Upper lobe of left lung (tissue), 6 donors: ENCODE measurements around the gene C6orf132. TPM values are rescaled to one million over a fixed set of nuclear protein-coding genes. Genes with fewer than 3 reads are reported as not detected.
A peak's percentile ranks its signal among the peaks of the same experiment; 100 is the strongest.

ENCODE experiments used
- ATAC-seq, 2 donors: fragments of 200-7000 bp; cut with Tn5 transposase; one replicate each; pipeline ENCODE4 v1.9.1; 2022; ENCODE audit warnings: mild to moderate bottlenecking in 2 of 2, moderate library complexity in 2 of 2; ENCODE audit not compliant: low FRiP score in 2 of 2
- DNase-seq, 2 donors: peaks; one replicate each; pipeline ENCODE4 v3.0.0-alpha.2; 2019 to 2020
- H3K27ac ChIP-seq, 4 donors: fragments of 200-600 bp; sonication (generic); one replicate each; pipeline ENCODE4 v1.5.1; 2016 to 2019
- H3K27me3 ChIP-seq, 4 donors: fragments of 200-600 bp; sonication (generic); one replicate each; pipeline ENCODE4 v1.5.1; 2017 to 2019
- H3K36me3 ChIP-seq, 4 donors: fragments of 200-600 bp; sonication (generic); one replicate each; pipeline ENCODE4 v1.5.1; 2016 to 2019
- H3K4me1 ChIP-seq, 4 donors: fragments of 200-600 bp; sonication (generic); one replicate each; pipeline ENCODE4 v1.5.1; 2018 to 2019
- H3K4me3 ChIP-seq, 4 donors: fragments of 200-600 bp; sonication (generic); one replicate each; pipeline ENCODE4 v1.5.1; 2017 to 2019; ENCODE audit warnings: mild to moderate bottlenecking in 2 of 4, moderate library complexity in 1 of 4
- H3K9me3 ChIP-seq, 4 donors: fragments of 200-600 bp; sonication (generic); one replicate each; pipeline ENCODE4 v1.5.1; 2018 to 2019
- CTCF ChIP-seq, 6 experiments: fragments of 450-650 bp in 4 of 6; fragments of 200-600 bp in 2 of 6; sonication (generic) in 2 of 6; IDR thresholded peaks; one replicate each; pipeline ENCODE4 v1.5.1; 2016 to 2019; ENCODE audit warnings: antibody characterized with exemption in 6 of 6
- EP300 ChIP-seq, 4 donors: sonication (generic); formaldehyde crosslinking; IDR thresholded peaks; one replicate each; pipeline ENCODE4 v1.5.1; 2017; ENCODE audit warnings: antibody characterized with exemption in 4 of 4, control low read depth in 2 of 4
- POLR2A ChIP-seq, 4 donors: fragments of 450-650 bp; IDR thresholded peaks; one replicate each; pipeline ENCODE4 v1.5.1; 2016 to 2017; ENCODE audit warnings: antibody characterized with exemption in 4 of 4, mild to moderate bottlenecking in 2 of 4
- POLR2AphosphoS5 ChIP-seq, 2 donors: sonication (generic); formaldehyde crosslinking; IDR thresholded peaks; one replicate each; pipeline ENCODE4 v1.5.1; 2017; ENCODE audit warnings: antibody characterized with exemption in 2 of 2
- WGBS, 2 donors: methylation state at CpG; one replicate each; pipeline ENCODE4 v1.1.5; 2017 to 2018; 5-methylcytosine and 5-hydroxymethylcytosine counted together
- total RNA-seq, 6 donors: library from RNA; depleted of rRNA in 4 of 6; stranded (reverse); fragments of >200 nt in 4 of 6; gene quantifications; one replicate each; pipeline versions ENCODE4 v1.1.0 to v1.2.1, GENCODE V29; 2016 to 2021
- donor health status: DM: no; HTN: no; CAD: no; lungs with moderate emphysema.
- donor health status: DM: no; HTN: yes; CAD: no; lungs with severe emphysema.

C6orf132 gene
- total RNA-seq, 6 donors from 2014 or later = 9.4 to 26.3 (median 17.0) TPM

DNA sequence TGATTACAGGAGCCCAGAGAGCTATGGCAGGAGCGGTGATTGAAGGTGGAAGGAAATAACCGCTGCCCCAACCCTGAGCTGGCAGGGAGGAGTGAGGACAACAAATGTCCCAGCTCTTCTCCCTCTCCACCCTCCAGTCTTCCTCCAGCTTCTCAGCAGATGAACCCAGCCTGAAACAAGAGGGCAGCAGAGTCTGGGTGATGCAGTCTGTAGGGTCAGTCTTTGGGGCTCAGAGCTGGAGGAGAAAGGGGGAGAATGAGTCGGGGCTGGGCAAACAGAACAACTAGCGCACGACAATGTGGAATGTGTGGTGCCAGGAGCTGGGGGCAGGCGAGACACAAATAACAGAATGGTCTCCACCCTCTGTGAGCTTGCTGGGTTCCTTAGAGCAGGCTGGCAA lies 26.2 kb upstream of the C6orf132 start:
- DNase-seq (no peak), ATAC-seq (no peak)
- TF ChIP-seq POLR2AphosphoS5 (IDR thresholded peaks at IDR 0.05) (no peak), POLR2A (IDR thresholded peaks at IDR 0.05) (no peak), CTCF (IDR thresholded peaks at IDR 0.05) (no peak), EP300 (IDR thresholded peaks at IDR 0.05) (no peak)
- Histone ChIP-seq H3K36me3 (no peaks in the 10 kb centered on the region), H3K27me3 (no peaks in the 10 kb centered on the region), H3K4me3 (no peak overlapping the region), H3K9me3 (no peaks in the 10 kb centered on the region), H3K4me1 (no peaks in the 10 kb centered on the region), H3K27ac (no peak overlapping the region)
- 70 to 77% methylated on average over 6 of the region's 6 CpGs for WGBS, 2 donors

- DNase-seq (peak in 1 of 2 donors; percentile 47), ATAC-seq (peak; percentile 72 to 87)
- Histone ChIP-seq H3K9me3 (no peaks in the 10 kb centered on the region), H3K4me1 (no peaks in the 10 kb centered on the region), H3K27me3 (no peaks in the 10 kb centered on the region), H3K27ac (no peak overlapping the region), H3K36me3 (no peaks in the 10 kb centered on the region), H3K4me3 (no peak overlapping the region)
- WGBS, 2 donors = 17 to 21% methylated on average over 6 to 8 of the region's 8 CpGs
- TF ChIP-seq POLR2A (IDR thresholded peaks at IDR 0.05) = no peak
- peak; percentile 82 to 92 (median 90) for TF ChIP-seq CTCF (IDR thresholded peaks at IDR 0.05)
Observed at GRCh38 chr6:42166444-42167141, 24.2 kb upstream of the C6orf132 start.

DNA sequence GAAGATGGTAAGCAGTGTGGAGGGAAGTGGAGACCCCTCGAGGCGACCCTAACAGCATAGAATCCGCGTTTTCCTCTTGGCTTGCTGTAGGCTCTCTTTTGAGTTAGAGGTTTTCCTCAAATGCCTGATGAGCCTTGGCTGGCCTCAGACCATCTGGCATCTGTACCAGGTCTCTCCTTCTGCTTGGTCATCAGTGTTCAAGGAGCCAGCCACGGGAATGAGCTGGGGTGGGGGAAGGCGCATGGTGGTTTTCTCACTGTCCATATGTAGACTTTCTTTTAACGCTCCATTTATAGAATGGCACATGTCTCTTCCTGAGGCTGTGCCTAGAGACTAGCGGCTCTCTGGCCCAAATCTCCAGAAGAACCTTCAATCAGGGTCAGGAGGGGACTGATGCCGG lies 22.6 kb upstream of the C6orf132 start:
- 74 to 83% methylated on average over 8 to 9 of the region's 9 CpGs for WGBS, 2 donors
- Histone ChIP-seq H3K27me3 (no peaks in the 10 kb centered on the region), H3K9me3 (no peaks in the 10 kb centered on the region), H3K27ac (no peak overlapping the region), H3K36me3 (no peaks in the 10 kb centered on the region), H3K4me1 (no peaks in the 10 kb centered on the region), H3K4me3 (no peak overlapping the region)
- TF ChIP-seq POLR2A (IDR thresholded peaks at IDR 0.05) (no peak), CTCF (IDR thresholded peaks at IDR 0.05) (no peak), EP300 (IDR thresholded peaks at IDR 0.05) (no peak), POLR2AphosphoS5 (IDR thresholded peaks at IDR 0.05) (no peak)
- DNase-seq = no peak
- ATAC-seq = no peak

DNA sequence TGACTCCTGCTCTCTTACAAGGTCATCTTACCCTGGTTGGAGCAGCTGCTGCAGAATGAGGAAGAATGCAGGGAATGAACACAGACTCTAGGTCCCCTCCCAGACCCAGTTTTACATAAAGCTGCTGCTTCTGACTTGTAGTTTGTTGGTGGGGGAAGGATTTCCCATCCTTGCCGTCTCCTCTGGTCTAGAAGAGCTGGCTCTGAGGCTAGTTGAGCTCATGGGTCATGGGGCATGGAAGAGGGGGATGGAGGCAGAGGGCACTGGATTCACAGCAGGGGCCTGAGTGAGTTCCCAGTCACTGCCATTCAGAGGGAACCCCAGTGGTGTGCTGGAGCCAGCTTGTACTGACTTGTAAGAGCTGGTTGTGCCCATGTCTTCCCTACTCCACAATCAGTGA lies 21.6 kb upstream of the C6orf132 start:
- Histone ChIP-seq H3K27ac (no peak overlapping the region), H3K36me3 (no peaks in the 10 kb centered on the region), H3K9me3 (no peaks in the 10 kb centered on the region), H3K27me3 (no peaks in the 10 kb centered on the region), H3K4me1 (no peaks in the 10 kb centered on the region), H3K4me3 (no peak overlapping the region)
- no peak for TF ChIP-seq POLR2AphosphoS5 (IDR thresholded peaks at IDR 0.05)
- no peak for TF ChIP-seq POLR2A (IDR thresholded peaks at IDR 0.05)
- TF ChIP-seq EP300 (IDR thresholded peaks at IDR 0.05) = no peak
- no peak for TF ChIP-seq CTCF (IDR thresholded peaks at IDR 0.05)
- DNase-seq = no peak
- ATAC-seq = no peak
- WGBS, 2 donors = 20 to 25% methylated on average over 1 of the region's 1 CpG

DNA sequence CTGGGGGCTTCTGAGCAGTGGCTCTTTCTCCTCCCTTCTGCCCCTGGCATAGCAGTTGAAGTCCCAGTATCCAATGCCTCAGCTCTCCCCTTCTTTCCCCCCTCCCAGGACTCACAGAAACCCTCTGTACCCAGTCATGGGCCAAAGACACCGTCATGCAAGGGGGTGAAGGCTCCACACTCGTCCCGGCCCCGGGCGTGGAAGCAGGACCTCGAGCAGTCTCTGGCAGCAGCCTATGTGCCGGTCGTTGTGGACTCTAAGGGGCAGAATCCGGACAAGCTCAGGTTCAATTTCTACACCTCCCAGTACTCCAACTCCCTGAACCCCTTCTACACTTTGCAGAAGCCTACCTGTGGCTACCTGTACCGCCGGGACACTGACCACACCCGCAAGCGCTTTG lies 20.4 kb upstream of the C6orf132 start:
- H3K4me1 ChIP-seq = no peaks in the 10 kb centered on the region
- no peak overlapping the region for H3K27ac ChIP-seq
- H3K27me3 ChIP-seq = no peaks in the 10 kb centered on the region
- WGBS, 2 donors = 89% methylated on average over 13 of the region's 13 CpGs; no CpG with 5 or more reads in 1 of the 2 donors
- DNase-seq (peak in 1 of 2 donors; percentile 76), ATAC-seq (no peak)
- TF ChIP-seq EP300 (IDR thresholded peaks at IDR 0.05) (no peak), POLR2AphosphoS5 (IDR thresholded peaks at IDR 0.05) (no peak), POLR2A (IDR thresholded peaks at IDR 0.05) (no peak), CTCF (IDR thresholded peaks at IDR 0.05) (no peak)
- no peak overlapping the region for H3K4me3 ChIP-seq
- no peaks in the 10 kb centered on the region for H3K36me3 ChIP-seq
- H3K9me3 ChIP-seq = no peaks in the 10 kb centered on the region
